ENCODE results near the gene KBTBD4. TPM values are rescaled to one million over a fixed set of nuclear protein-coding genes. Genes with fewer than 3 reads are reported as not detected.
A peak's percentile ranks its signal among the peaks of the same experiment; 100 is the strongest.

The KBTBD4 gene
- total and polyA plus RNA-seq, 2 of the 13 experiments (the other 11 are each of a cell fraction or from before 2014, with no cell fraction given), result 8.5 to 12.8 TPM

- TF ChIP-seq CSRNP2 (CRISPR knock-in tag; conservative IDR thresholded peaks at IDR 0.05; ENCODE audit: low read depth), result peak; percentile 93; the same call in 1 of the 2 replicates
- no peak for TF ChIP-seq ZNF484 (CRISPR knock-in tag; IDR thresholded peaks at IDR 0.05; ENCODE audit: borderline replicate concordance, low read depth)
- TF ChIP-seq TSC22D2 (CRISPR knock-in tag; IDR thresholded peaks at IDR 0.05; ENCODE audit: borderline replicate concordance), result peak; percentile 92; the same call in 1 of the 2 replicates
- TF ChIP-seq ZNF550 (CRISPR knock-in tag; IDR thresholded peaks at IDR 0.05; ENCODE audit: borderline replicate concordance), result peak; percentile 88; the same call in 1 of the 2 replicates
- TF ChIP-seq ZSCAN9 (CRISPR knock-in tag; IDR thresholded peaks at IDR 0.05; ENCODE audit: borderline replicate concordance), result peak; percentile 91
- TF ChIP-seq MAFK (conservative IDR thresholded peaks at IDR 0.05 in 1 of 2, IDR thresholded peaks at IDR 0.05 in 1 of 2; ENCODE audit: low read length in 2 of 2), result peak in 1 of 2 experiments; percentile 24; a peak in 2 of 4 replicates
- TF ChIP-seq NR3C1 (CRISPR knock-in tag; IDR thresholded peaks at IDR 0.05), result no peak
- TF ChIP-seq DMAP1 (CRISPR knock-in tag; IDR thresholded peaks at IDR 0.05), result peak; percentile 97
- peak; percentile 66 for TF ChIP-seq BCL6 (CRISPR knock-in tag; IDR thresholded peaks at IDR 0.05)
- TF ChIP-seq SP4 (CRISPR knock-in tag; IDR thresholded peaks at IDR 0.05), result peak; percentile 91
- no peak for TF ChIP-seq AKAP8 (CRISPR knock-in tag; IDR thresholded peaks at IDR 0.05)
- peak; percentile 97 for TF ChIP-seq ERF (CRISPR knock-in tag; IDR thresholded peaks at IDR 0.05)
- TF ChIP-seq ATF6 (CRISPR knock-in tag; conservative IDR thresholded peaks at IDR 0.05), result peak; percentile 88; the same call in 1 of the 2 replicates
- TF ChIP-seq ZNF10 (CRISPR knock-in tag; IDR thresholded peaks at IDR 0.05; ENCODE audit: borderline replicate concordance, low read depth), result no peak
- TF ChIP-seq NR2F2 (IDR thresholded peaks at IDR 0.05; ENCODE audit: borderline replicate concordance, low read depth), result peak; percentile 19; the same call in 1 of the 2 replicates
- TF ChIP-seq ZNF775 (CRISPR knock-in tag; IDR thresholded peaks at IDR 0.05; ENCODE audit: borderline replicate concordance), result no peak
- TF ChIP-seq YEATS4 (CRISPR knock-in tag; IDR thresholded peaks at IDR 0.05; ENCODE audit: borderline replicate concordance), result peak; percentile 96
- TF ChIP-seq MIER2 (CRISPR knock-in tag; IDR thresholded peaks at IDR 0.05), result peak; percentile 91
- peak; percentile 96 for TF ChIP-seq ZNF205 (CRISPR knock-in tag; IDR thresholded peaks at IDR 0.05)
- TF ChIP-seq TFAP4 (IDR thresholded peaks at IDR 0.05; ENCODE audit: borderline replicate concordance, low read depth), result peak; percentile 52; the same call in 1 of the 2 replicates
- no peak for TF ChIP-seq ZNF326 (CRISPR knock-in tag; IDR thresholded peaks at IDR 0.05; ENCODE audit: borderline replicate concordance)
- TF ChIP-seq PAX8 (CRISPR knock-in tag; IDR thresholded peaks at IDR 0.05; ENCODE audit: borderline replicate concordance), result peak; percentile 58
- 0 out of 2 replicates have a peak, but pooled peaks have one; percentile 53 for TF ChIP-seq ZFP1 (CRISPR knock-in tag; IDR thresholded peaks at IDR 0.05)
- peak; percentile 88 for TF ChIP-seq ZNF720 (CRISPR knock-in tag; IDR thresholded peaks at IDR 0.05)
- peak; percentile 88 for TF ChIP-seq ZBTB38 (CRISPR knock-in tag; IDR thresholded peaks at IDR 0.05)
- peak; percentile 18 for TF ChIP-seq IKZF4 (CRISPR knock-in tag; IDR thresholded peaks at IDR 0.05; ENCODE audit: borderline replicate concordance, low read depth, not compliant biosample characterization)
- TF ChIP-seq AGO2 (optimal IDR thresholded peaks at IDR 0.05; ENCODE audit: low read depth, low read length), result peak; percentile 94
Measured at GRCh38 chr11:47578524-47579494, at the start of gene KBTBD4, which contains the start of gene NDUFS3 (continued).
